T-helper 2 cell treated with Interferon-gamma antibody and Interleukin-4, amounts not matched to agents 100 ng/mL and 5 ng/mL, for 36 hours (primary cell): ENCODE data around the gene ART3. TPM values are rescaled to one million over a fixed set of nuclear protein-coding genes. Genes with fewer than 3 reads are reported as not detected.

Experiments
- intact Hi-C: fragments of 100-400 bp; cut with micrococcal nuclease; formaldehyde crosslinking; loops from one replicate; pipeline ENCODE4 v1.15.1; 2023
- total RNA-seq: library from RNA; stranded (reverse); gene quantifications from 2 replicates; pipeline ENCODE4 v1.2.3, GENCODE V29; 2022

The ART3 gene
- total RNA-seq, 1 donor from 2014 or later = 0.16 TPM

DNA sequence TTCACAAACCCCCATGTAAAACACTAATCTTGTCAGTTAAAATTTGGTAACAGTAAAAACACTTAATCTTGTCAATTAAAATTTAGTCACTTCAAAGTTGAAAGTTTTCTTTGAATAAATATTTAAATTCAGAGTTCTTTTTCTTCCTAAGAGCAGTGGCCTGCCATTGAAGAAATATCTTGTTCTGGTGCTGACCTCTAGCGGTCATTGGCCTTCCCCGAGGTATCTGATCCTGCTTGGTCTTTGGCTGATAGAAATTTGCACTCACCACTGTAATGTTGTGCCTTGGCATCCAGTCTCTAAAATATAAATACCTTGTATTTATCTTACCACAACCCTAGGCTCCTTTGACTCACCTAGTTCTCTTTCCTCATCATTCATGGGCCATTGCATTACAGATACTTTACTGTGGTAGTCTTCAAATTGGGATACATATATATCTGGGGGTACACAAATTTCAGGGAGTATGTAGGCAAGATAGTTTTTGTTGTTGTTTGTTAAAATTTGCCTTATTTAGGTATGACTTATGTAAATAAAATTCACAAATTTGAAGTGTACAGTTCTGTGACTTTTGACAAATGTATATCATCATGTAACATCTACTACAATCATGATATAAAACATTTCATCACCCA lies 6.7 kb upstream of the ART3 start:
- intact Hi-C loops = loop anchor here (1.0 kb wide), 3 partner anchors 72 to 172 kb away; no protein-coding TSS in a partner anchor

DNA sequence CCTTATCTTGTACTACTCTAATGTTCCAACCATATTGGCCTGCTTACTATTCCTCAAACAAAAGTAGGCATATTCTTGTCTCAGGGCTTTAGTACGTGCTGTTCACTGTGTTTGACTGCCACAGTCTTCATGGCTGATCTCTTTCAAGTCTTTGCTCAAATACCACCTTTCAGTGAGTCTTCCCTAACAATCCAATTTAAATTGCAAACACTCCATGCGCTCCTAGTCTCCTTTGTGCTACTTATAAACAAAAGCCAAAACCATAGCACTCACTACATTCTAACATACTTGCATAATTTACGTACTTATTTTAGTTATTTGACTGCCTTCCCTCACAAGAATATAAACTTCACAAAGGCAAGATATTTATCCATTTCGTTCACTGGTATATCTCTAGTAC lies 1.7 kb upstream of the ART3 start:
- intact Hi-C loops = no loop called here

GRCh38 chr4:76074993-76075600 lies 588 bp downstream of the ART3 start:
- intact Hi-C loops = no loop called here

DNA sequence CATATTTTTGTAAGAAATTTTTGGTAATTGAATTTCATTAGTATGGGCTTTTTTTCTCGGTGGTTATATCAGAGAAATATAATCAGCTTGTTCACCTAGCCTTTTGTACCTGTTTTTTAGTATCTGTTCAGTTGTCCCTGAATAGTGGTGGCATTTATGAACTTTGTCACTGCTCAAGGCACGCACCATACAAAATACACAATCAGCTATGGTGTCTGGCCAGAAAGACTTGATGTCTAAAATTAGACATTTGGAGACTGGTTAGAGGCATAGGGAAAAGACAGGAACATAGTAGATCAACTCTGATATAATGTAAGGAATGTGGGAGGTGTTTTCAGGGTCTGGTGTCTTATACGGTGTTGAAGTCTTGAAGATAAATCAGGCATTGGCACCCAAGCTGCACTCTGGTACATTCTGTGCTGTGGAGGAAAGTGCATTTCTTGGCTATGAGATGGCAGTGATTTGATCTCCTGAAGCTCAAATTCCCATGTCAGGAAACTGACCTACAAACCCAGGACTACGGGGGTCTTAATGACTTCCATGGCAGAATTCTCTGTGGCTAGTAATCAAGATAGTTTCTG lies 3.6 kb downstream of the ART3 start:
- intact Hi-C loops = no loop called here

DNA sequence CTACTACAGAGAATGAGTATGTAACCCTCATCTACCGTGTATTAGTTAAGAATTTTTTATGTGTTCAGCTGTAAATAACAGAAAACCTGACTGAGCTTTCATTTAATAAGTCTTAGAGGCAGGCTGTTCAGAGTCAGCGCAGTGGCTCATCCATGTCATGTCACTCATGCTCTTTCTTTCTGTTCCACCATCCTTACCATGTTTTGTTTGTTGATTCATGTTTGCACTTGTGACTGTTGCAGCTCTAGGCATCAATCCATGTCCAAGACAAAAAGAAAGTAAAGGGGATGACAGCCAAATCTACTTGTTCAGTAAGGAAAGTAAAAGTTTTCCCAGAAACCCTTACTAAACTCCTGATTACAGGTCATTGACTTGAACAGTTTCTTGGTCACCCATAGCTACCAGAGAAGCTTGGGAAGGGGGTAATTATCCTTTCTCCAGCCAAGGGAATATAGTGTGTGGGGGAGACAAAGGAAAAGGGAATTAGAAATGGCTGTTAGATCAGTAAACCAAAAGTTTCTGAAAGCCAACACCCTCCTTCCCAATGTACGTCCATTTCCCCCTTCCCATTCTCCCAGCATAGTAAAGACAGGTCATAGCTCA lies 9.0 kb downstream of the ART3 start:
- intact Hi-C loops = no loop called here

DNA sequence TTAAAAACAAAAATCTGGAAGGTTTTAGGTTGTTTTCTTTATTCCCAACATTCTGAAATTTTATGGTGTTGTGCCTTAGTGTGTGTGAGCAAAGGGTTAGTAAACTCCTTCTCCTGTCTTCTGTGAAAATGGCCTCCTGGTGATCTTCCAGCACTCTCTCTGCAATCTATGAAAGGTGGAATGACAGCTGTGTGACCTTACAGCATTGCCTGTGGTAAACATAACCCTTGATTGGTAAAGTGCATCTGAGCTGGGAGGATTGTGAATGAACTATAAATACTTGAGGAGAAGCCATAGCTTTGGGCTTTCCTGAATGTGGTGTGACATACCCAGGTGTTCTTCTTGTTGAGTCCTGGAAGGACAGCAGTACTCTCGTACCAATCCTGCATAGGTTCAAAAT lies 10.0 kb downstream of the ART3 start:
- intact Hi-C loops = no loop called here

GRCh38 chr4:76087007-76087769 lies 12.7 kb downstream of the ART3 start:
- intact Hi-C loops = no loop called here

- intact Hi-C loops = no loop called here
Measured at GRCh38 chr4:76088719-76089118, 14.2 kb downstream of the ART3 start.

GRCh38 chr4:76090241-76090691 lies 15.8 kb downstream of the ART3 start:
- intact Hi-C loops = no loop called here

DNA sequence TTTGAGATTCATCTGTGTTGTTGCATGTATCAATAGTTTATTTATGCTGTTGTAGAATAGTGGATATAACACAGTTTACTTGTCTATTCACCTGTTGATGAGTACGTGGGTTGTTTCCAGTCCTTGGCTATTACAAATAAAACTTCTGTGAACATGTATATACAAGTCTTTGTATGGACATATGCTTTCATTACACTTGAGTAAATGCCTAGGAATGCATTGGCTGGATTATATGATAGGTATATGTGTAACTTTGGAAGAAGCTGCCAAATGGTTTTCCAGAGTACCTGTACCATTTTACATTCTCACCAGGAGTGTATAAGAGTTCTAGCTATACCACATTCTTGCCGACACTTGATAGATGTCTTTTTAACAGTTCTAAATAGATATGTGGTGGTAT lies 16.5 kb downstream of the ART3 start:
- intact Hi-C loops = no loop called here

- intact Hi-C loops = no loop called here
Measured at GRCh38 chr4:76095568-76095967, 21.1 kb downstream of the ART3 start.

- intact Hi-C loops = no loop called here
Measured at GRCh38 chr4:76096076-76096475, 21.6 kb downstream of the ART3 start.

DNA sequence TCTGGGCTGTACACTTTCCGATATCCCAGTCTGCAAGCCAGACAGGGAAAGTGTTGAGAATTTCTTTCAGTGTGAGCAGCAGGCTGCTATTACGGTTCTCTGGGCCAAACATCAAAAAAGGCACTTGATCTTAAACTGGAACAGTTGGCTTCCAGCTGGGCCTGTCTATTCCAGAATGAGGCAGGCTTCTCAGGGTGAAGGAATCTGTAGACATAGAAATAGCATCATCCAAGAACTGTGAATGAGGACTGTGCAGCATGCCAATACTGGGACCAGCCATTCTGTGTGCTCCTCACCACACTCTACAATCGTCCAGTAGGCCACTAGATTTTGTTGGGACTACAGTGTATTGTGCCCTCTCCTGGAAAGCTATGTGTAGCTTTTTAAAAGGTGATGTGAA lies 31.1 kb downstream of the ART3 start:
- intact Hi-C loops = no loop called here

GRCh38 chr4:76106442-76106841 lies 31.9 kb downstream of the ART3 start:
- intact Hi-C loops = no loop called here

DNA sequence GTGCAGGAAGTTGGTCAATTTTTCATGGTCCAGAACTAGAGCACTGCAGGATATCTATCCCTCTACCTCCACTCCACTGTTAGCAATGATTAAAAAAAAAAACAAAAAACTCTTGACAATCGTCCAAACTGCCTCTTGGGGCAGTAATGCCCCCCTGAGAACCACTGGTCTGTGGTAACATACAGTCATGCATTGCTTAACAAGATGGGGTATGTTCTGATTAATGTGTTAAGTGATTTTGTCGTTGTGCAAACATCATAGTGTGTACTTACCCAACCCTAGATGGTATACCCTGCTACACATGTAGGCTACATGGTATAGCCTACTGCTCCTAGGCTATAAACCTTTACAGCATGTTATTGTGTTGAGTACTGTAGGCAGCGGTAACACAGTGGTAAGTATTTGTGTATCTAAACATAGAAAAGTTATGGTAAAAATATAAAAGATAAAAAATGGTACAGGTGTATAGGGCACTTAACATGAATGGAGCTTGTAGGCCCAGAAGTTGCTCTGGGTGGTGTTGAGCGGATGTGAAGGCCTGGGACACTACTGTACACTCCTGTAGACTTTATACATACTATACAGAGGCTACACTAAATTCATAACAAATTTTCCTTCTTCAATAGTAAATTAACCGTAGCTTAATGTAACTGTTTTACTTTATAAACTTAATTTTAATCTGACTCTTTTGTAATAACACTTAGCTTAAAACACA lies 34.1 kb downstream of the ART3 start:
- intact Hi-C loops = no loop called here

DNA sequence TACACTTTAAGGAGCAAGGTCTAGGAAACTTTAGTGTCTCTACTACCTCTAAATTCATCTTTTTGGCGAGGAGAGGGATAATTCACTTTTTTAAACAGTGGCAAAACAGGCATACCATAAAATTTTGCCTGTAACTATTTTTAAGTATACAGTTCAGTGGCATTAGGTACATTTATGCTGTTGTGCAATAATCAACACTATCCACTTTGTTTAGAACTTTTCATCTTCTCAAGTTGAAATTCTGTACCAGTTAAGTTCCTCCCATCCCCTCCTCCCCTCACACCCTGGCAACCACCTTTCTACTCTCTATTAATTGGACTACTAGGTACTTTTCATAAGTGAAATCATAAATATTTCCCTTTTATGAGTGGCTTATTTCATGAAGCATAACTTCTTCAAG lies 42.3 kb downstream of the ART3 start:
- intact Hi-C loops = no loop called here

DNA sequence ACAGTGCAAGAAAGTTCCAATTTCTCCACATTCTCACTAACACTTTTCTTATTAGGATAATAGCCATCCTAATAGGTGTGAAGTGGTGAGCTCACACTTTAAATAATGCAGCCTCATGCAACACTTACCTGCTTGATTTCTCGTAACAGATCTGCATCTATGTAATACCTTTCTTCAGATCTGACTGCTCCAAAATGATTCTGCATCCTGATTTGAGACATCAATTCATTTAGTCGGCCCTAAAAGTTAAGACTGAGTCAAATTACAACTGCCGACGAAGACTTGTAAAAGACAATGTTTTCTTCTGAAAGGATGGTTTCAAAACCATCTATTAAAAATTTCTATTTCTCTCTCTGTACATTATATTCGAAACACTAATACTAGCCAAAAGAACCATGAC lies 43.0 kb downstream of the ART3 start:
- intact Hi-C loops = no loop called here

GRCh38 chr4:76120199-76120598 lies 45.7 kb downstream of the ART3 start:
- intact Hi-C loops = no loop called here

DNA sequence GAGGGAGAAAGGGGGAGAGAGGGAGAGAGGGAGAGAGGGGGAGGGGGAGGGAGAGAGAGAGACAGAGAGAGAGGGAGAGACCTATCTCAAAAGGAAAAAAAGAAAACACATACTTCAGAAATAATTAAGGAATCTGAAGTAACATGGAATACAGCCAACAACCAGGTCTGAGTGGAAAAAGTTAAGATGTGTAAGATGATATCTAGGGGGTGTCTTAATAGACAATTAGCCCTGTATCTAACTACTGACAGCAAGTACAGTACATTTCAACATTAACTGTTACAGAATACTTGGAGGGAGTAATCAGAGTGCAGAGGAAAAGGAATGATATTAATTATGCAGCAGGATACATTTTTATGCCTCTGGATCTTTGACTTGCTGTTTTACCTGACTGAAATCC lies 51.3 kb downstream of the ART3 start:
- intact Hi-C loops = no loop called here

GRCh38 chr4:76127754-76128153 lies 53.2 kb downstream of the ART3 start:
- intact Hi-C loops = no loop called here

- intact Hi-C loops = no loop called here
Measured at GRCh38 chr4:76141241-76141640, 66.7 kb downstream of the ART3 start.
